Measurements from ENCODE around the gene RBAK.
A peak's percentile ranks its signal among the peaks of the same experiment; 100 is the strongest.
"Not testable (repeated sequence)": the region's sequence is repeated elsewhere in the genome, so short reads cannot be mapped to it uniquely, and the experiment has no call there.

RBAK gene

GRCh38 chr7:5046397-5046732 lies 705 bp downstream of the RBAK start:
- H3K27me3 ChIP-seq (replicated peaks; ENCODE audit: control insufficient read depth, insufficient read depth, low read length, poor library complexity, severe bottlenecking); H3K9me3 ChIP-seq (ENCODE audit: control insufficient read depth, low read length); H3K4me1 ChIP-seq (ENCODE audit: control insufficient read depth, insufficient read depth, low read length, poor library complexity, severe bottlenecking); DNase-seq: not testable (repeated sequence)
- Histone ChIP-seq H3K27ac (ENCODE audit: insufficient read depth, low read length, poor library complexity, severe bottlenecking) (peak overlapping the region; percentile 78), H3K4me3 (ENCODE audit: insufficient read depth, low read depth, low read length, poor library complexity, severe bottlenecking) (peak overlapping the region; percentile 71), H3K36me3 (ENCODE audit: control insufficient read depth, insufficient read depth, low read length) (peaks cover 13% of the 10 kb centered on the region)

- peaks cover 13% of the 10 kb centered on the region for H3K36me3 ChIP-seq (ENCODE audit: control insufficient read depth, insufficient read depth, low read length)
- not testable (repeated sequence) for H3K27ac ChIP-seq (ENCODE audit: insufficient read depth, low read length, poor library complexity, severe bottlenecking)
Measured at GRCh38 chr7:5047127-5047526, 1.5 kb downstream of the RBAK start.

GRCh38 chr7:5050676-5051075 lies 5.0 kb downstream of the RBAK start:
- no peak overlapping the region for H3K4me3 ChIP-seq (ENCODE audit: insufficient read depth, low read depth, low read length, poor library complexity, severe bottlenecking)
- H3K27ac ChIP-seq (ENCODE audit: insufficient read depth, low read length, poor library complexity, severe bottlenecking), result no peak overlapping the region
- no peaks in the 10 kb centered on the region for H3K4me1 ChIP-seq (ENCODE audit: control insufficient read depth, insufficient read depth, low read length, poor library complexity, severe bottlenecking)
- peaks cover 9% of the 10 kb centered on the region for H3K9me3 ChIP-seq (ENCODE audit: control insufficient read depth, low read length)
- no peak for DNase-seq
- no peaks in the 10 kb centered on the region for H3K27me3 ChIP-seq (replicated peaks; ENCODE audit: control insufficient read depth, insufficient read depth, low read length, poor library complexity, severe bottlenecking)
- peaks cover 22% of the 10 kb centered on the region for H3K36me3 ChIP-seq (ENCODE audit: control insufficient read depth, insufficient read depth, low read length)

More at GRCh38 chr7:5047127-5047526, 1.5 kb downstream of the RBAK start:
- not testable (repeated sequence) for DNase-seq; H3K27me3 ChIP-seq (replicated peaks; ENCODE audit: control insufficient read depth, insufficient read depth, low read length, poor library complexity, severe bottlenecking); H3K4me3 ChIP-seq (ENCODE audit: insufficient read depth, low read depth, low read length, poor library complexity, severe bottlenecking); H3K4me1 ChIP-seq (ENCODE audit: control insufficient read depth, insufficient read depth, low read length, poor library complexity, severe bottlenecking); H3K9me3 ChIP-seq (ENCODE audit: control insufficient read depth, low read length)

- H3K9me3 ChIP-seq (ENCODE audit: control insufficient read depth, low read length); H3K4me1 ChIP-seq (ENCODE audit: control insufficient read depth, insufficient read depth, low read length, poor library complexity, severe bottlenecking); H3K4me3 ChIP-seq (ENCODE audit: insufficient read depth, low read depth, low read length, poor library complexity, severe bottlenecking); DNase-seq; H3K27me3 ChIP-seq (replicated peaks; ENCODE audit: control insufficient read depth, insufficient read depth, low read length, poor library complexity, severe bottlenecking); H3K27ac ChIP-seq (ENCODE audit: insufficient read depth, low read length, poor library complexity, severe bottlenecking): not testable (repeated sequence)
- peaks cover 23% of the 10 kb centered on the region for H3K36me3 ChIP-seq (ENCODE audit: control insufficient read depth, insufficient read depth, low read length)
Measured at GRCh38 chr7:5051731-5052130, 6.1 kb downstream of the RBAK start.

DNA sequence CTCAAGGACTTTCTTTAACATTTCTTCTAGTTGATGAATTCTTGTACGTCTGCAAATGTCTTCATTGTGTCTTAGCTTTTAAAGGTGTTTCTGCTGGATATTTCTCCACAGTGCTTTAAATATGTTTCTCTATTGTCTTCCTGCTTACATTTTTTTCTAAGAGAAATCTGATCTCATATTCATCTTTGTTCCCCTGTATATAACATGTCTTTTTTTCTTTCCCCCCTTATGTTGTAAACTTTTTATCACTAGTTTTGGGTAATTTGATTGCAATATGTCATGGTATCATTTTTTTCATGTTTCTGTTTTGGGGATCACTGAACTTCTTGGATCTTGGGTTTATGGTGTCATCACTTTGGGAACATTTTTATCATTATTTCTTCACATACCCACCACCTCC lies 7.5 kb downstream of the RBAK start:
- H3K4me1 ChIP-seq (ENCODE audit: control insufficient read depth, insufficient read depth, low read length, poor library complexity, severe bottlenecking), result no peaks in the 10 kb centered on the region
- H3K36me3 ChIP-seq (ENCODE audit: control insufficient read depth, insufficient read depth, low read length), result peaks cover 34% of the 10 kb centered on the region
- H3K4me3 ChIP-seq (ENCODE audit: insufficient read depth, low read depth, low read length, poor library complexity, severe bottlenecking), result no peak overlapping the region
- no peak overlapping the region for H3K27ac ChIP-seq (ENCODE audit: insufficient read depth, low read length, poor library complexity, severe bottlenecking)
- DNase-seq, result no peak
- H3K9me3 ChIP-seq (ENCODE audit: control insufficient read depth, low read length), result peaks cover 9% of the 10 kb centered on the region
- no peaks in the 10 kb centered on the region for H3K27me3 ChIP-seq (replicated peaks; ENCODE audit: control insufficient read depth, insufficient read depth, low read length, poor library complexity, severe bottlenecking)

DNA sequence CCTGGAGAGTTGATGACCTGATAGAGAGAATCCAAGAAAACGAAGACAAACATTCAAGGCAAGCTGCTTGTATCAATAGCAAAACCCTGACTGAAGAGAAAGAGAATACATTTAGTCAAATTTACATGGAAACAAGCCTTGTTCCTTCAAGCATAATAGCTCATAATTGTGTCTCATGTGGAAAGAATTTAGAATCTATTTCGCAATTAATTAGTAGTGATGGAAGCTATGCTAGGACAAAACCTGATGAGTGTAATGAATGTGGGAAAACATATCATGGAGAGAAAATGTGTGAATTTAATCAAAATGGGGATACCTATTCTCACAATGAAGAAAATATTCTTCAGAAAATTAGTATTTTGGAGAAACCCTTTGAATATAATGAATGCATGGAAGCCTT lies 18.0 kb downstream of the RBAK start:
- no peaks in the 10 kb centered on the region for H3K27me3 ChIP-seq (replicated peaks; ENCODE audit: control insufficient read depth, insufficient read depth, low read length, poor library complexity, severe bottlenecking)
- peaks cover 76% of the 10 kb centered on the region for H3K9me3 ChIP-seq (ENCODE audit: control insufficient read depth, low read length)
- H3K4me1 ChIP-seq (ENCODE audit: control insufficient read depth, insufficient read depth, low read length, poor library complexity, severe bottlenecking), result no peaks in the 10 kb centered on the region
- peaks cover 58% of the 10 kb centered on the region for H3K36me3 ChIP-seq (ENCODE audit: control insufficient read depth, insufficient read depth, low read length)
- no peak for DNase-seq
- no peak overlapping the region for H3K4me3 ChIP-seq (ENCODE audit: insufficient read depth, low read depth, low read length, poor library complexity, severe bottlenecking)
- H3K27ac ChIP-seq (ENCODE audit: insufficient read depth, low read length, poor library complexity, severe bottlenecking), result no peak overlapping the region

DNA sequence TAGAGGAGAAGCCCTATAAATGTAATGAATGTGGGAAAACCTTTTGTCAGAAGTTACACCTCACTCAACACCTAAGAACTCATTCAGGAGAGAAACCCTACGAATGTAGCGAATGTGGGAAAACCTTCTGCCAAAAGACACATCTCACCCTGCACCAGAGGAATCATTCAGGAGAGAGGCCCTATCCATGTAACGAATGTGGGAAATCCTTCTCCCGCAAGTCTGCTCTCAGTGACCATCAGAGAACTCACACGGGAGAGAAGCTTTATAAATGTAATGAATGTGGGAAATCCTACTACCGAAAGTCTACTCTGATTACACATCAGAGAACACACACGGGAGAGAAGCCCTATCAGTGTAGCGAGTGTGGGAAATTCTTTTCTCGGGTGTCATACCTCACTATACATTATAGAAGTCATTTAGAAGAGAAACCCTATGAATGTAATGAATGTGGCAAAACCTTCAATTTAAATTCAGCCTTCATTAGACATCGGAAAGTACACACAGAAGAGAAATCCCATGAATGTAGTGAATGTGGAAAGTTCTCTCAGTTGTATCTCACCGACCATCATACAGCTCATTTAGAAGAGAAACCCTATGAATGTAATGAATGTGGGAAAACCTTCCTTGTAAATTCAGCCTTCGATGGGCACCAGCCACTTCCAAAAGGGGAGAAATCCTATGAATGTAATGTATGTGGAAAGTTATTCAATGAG lies 18.9 kb downstream of the RBAK start:
- Histone ChIP-seq H3K4me1 (ENCODE audit: control insufficient read depth, insufficient read depth, low read length, poor library complexity, severe bottlenecking) (no peaks in the 10 kb centered on the region), H3K36me3 (ENCODE audit: control insufficient read depth, insufficient read depth, low read length) (peaks cover 49% of the 10 kb centered on the region), H3K4me3 (ENCODE audit: insufficient read depth, low read depth, low read length, poor library complexity, severe bottlenecking) (no peak overlapping the region), H3K9me3 (ENCODE audit: control insufficient read depth, low read length) (peaks cover 77% of the 10 kb centered on the region), H3K27me3 (replicated peaks; ENCODE audit: control insufficient read depth, insufficient read depth, low read length, poor library complexity, severe bottlenecking) (no peaks in the 10 kb centered on the region), H3K27ac (ENCODE audit: insufficient read depth, low read length, poor library complexity, severe bottlenecking) (no peak overlapping the region)
- DNase-seq, result no peak

DNA sequence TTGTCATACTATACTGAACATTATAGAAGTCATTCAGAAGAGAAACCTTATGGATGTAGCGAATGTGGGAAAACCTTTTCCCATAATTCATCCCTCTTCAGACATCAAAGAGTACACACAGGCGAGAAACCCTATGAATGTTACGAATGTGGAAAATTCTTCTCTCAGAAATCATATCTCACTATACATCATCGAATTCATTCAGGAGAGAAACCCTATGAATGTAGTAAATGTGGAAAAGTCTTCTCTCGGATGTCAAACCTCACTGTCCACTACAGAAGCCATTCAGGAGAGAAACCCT lies 19.4 kb downstream of the RBAK start:
- H3K36me3 ChIP-seq (ENCODE audit: control insufficient read depth, insufficient read depth, low read length), result peaks cover 44% of the 10 kb centered on the region
- no peaks in the 10 kb centered on the region for H3K27me3 ChIP-seq (replicated peaks; ENCODE audit: control insufficient read depth, insufficient read depth, low read length, poor library complexity, severe bottlenecking)
- DNase-seq, result no peak
- no peaks in the 10 kb centered on the region for H3K4me1 ChIP-seq (ENCODE audit: control insufficient read depth, insufficient read depth, low read length, poor library complexity, severe bottlenecking)
- H3K27ac ChIP-seq (ENCODE audit: insufficient read depth, low read length, poor library complexity, severe bottlenecking), result no peak overlapping the region
- no peak overlapping the region for H3K4me3 ChIP-seq (ENCODE audit: insufficient read depth, low read depth, low read length, poor library complexity, severe bottlenecking)
- H3K9me3 ChIP-seq (ENCODE audit: control insufficient read depth, low read length), result peaks cover 75% of the 10 kb centered on the region

- Histone ChIP-seq H3K36me3 (ENCODE audit: control insufficient read depth, insufficient read depth, low read length) (peaks cover 11% of the 10 kb centered on the region), H3K4me1 (ENCODE audit: control insufficient read depth, insufficient read depth, low read length, poor library complexity, severe bottlenecking) (no peaks in the 10 kb centered on the region), H3K27me3 (replicated peaks; ENCODE audit: control insufficient read depth, insufficient read depth, low read length, poor library complexity, severe bottlenecking) (no peaks in the 10 kb centered on the region), H3K27ac (ENCODE audit: insufficient read depth, low read length, poor library complexity, severe bottlenecking) (no peak overlapping the region), H3K9me3 (ENCODE audit: control insufficient read depth, low read length) (peaks cover 60% of the 10 kb centered on the region), H3K4me3 (ENCODE audit: insufficient read depth, low read depth, low read length, poor library complexity, severe bottlenecking) (no peak overlapping the region)
- DNase-seq, result no peak
Measured at GRCh38 chr7:5068521-5068920, 22.9 kb downstream of the RBAK start.

- no peak overlapping the region for H3K4me3 ChIP-seq (ENCODE audit: insufficient read depth, low read depth, low read length, poor library complexity, severe bottlenecking)
- H3K27ac ChIP-seq (ENCODE audit: insufficient read depth, low read length, poor library complexity, severe bottlenecking), result no peak overlapping the region
- H3K4me1 ChIP-seq (ENCODE audit: control insufficient read depth, insufficient read depth, low read length, poor library complexity, severe bottlenecking), result no peaks in the 10 kb centered on the region
- no peak for DNase-seq
- H3K27me3 ChIP-seq (replicated peaks; ENCODE audit: control insufficient read depth, insufficient read depth, low read length, poor library complexity, severe bottlenecking), result no peaks in the 10 kb centered on the region
- no peaks in the 10 kb centered on the region for H3K36me3 ChIP-seq (ENCODE audit: control insufficient read depth, insufficient read depth, low read length)
- peaks cover 43% of the 10 kb centered on the region for H3K9me3 ChIP-seq (ENCODE audit: control insufficient read depth, low read length)
Measured at GRCh38 chr7:5070206-5070605, 24.5 kb downstream of the RBAK start.

Data from effector memory CD4-positive, alpha-beta T cell (primary cell).